ENCODE data around the gene SKIC2.

The SKIC2 gene

DNA sequence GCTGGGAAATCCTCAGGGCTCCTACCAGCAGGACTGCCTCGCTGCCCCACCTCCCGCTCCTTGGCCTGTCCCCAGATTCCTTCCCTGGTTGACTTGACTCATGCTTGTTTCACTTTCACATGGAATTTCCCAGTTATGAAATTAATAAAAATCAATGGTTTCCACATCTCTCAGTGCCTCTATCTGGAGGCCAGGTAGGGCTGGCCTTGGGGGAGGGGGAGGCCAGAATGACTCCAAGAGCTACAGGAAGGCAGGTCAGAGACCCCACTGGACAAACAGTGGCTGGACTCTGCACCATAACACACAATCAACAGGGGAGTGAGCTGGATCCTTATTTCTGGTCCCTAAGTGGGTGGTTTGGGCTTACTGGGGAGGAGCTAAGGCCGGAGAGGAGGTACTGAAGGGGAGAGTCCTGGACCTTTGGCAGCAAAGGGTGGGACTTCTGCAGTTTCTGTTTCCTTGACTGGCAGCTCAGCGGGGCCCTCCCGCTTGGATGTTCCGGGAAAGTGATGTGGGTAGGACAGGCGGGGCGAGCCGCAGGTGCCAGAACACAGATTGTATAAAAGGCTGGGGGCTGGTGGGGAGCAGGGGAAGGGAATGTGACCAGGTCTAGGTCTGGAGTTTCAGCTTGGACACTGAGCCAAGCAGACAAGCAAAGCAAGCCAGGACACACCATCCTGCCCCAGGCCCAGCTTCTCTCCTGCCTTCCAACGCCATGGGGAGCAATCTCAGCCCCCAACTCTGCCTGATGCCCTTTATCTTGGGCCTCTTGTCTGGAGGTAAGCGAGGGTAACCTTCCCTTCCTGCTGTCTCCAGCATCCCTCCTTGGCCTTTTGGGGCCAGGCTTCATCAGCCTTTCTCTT lies 13.2 kb upstream of the SKIC2 start, which contains the start of gene CFB:
TSS of gene CFB (plus strand) at position 589 of the 863 bp plus-strand sequence. CDS start at position 716, 127 bp downstream.
- peak; percentile 85 for DNase-seq

DNA sequence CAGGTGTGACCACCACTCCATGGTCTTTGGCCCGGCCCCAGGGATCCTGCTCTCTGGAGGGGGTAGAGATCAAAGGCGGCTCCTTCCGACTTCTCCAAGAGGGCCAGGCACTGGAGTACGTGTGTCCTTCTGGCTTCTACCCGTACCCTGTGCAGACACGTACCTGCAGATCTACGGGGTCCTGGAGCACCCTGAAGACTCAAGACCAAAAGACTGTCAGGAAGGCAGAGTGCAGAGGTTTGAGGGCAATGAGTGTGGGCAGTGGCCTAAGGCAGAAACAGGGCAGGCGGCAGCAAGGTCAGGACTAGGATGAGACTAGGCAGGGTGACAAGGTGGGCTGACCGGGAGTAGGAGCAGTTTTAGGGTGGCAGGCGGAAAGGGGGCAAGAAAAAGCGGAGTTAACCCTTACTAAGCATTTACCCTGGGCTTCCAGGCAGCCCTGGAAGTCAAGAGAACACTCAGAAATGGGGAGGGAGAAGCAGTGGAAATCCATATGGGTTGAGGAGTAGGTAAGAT lies 12.5 kb upstream of the SKIC2 start:
- DNase-seq: no peak

DNA sequence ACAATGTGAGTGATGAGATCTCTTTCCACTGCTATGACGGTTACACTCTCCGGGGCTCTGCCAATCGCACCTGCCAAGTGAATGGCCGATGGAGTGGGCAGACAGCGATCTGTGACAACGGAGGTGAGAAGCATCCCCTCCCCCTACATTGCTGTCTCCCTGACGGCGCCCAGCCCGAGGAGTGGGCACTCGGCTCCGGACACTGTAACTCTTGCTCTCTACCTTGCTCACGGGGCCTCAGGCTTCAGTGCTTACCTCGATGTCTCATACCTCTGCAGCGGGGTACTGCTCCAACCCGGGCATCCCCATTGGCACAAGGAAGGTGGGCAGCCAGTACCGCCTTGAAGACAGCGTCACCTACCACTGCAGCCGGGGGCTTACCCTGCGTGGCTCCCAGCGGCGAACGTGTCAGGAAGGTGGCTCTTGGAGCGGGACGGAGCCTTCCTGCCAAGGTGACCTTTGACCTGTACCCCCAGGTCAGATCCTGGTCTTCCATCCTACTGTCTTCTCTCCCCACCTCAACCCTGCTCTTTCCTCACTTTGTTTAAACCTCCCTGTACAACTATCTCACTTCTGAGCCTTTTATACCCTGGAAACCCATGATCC lies 11.8 kb upstream of the SKIC2 start:
- DNase-seq: no peak

DNA sequence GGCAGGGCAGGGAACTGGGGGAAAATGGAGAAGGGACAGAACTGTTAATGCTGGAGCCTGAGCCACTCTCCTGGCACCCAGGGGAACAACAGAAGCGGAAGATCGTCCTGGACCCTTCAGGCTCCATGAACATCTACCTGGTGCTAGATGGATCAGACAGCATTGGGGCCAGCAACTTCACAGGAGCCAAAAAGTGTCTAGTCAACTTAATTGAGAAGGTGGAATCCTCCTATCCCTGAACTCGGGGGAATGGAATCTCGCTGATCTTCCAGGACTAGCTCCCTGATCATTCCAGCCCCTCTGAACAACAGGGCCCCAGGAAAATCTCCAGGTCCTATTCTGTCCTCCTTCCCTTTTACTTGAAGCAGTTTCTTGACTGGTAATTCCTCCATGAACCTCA lies 11.1 kb upstream of the SKIC2 start:
- DNase-seq: no peak

DNA sequence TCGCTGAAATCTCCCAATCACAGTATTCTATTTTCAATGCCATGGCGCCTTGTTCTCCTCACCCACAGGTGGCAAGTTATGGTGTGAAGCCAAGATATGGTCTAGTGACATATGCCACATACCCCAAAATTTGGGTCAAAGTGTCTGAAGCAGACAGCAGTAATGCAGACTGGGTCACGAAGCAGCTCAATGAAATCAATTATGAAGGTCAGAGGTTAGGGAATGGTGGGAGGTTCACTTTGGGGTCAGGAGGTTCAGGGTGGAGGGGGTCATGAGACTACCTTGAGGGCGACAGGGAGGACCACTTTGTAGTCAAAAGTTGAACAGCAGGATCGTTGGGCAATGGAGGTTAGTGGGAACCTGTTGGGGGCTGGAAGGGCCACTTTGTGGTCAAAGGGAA lies 10.7 kb upstream of the SKIC2 start:
- DNase-seq: no peak

DNA sequence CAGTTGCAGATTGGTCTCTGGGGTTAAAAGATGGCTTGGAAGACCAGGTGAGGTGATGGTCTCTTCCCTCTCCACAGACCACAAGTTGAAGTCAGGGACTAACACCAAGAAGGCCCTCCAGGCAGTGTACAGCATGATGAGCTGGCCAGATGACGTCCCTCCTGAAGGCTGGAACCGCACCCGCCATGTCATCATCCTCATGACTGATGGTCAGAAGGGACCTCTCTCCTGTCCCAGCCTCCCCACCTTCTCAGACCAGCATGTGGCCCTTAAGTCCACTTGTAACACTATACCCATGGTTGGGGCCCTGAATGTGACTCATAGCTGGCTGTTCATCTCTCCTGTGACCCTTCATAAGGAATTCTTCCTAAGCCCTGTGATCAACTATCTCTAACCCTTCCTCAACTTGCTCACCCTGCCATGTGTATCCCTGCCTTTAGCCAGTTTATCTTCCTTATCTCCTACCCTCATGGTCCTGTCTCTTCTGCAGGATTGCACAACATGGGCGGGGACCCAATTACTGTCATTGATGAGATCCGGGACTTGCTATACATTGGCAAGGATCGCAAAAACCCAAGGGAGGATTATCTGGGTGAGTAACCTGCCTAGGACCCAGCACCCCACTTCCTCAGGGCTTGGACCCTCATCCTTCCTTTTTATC lies 10.1 kb upstream of the SKIC2 start:
- no peak for DNase-seq

DNA sequence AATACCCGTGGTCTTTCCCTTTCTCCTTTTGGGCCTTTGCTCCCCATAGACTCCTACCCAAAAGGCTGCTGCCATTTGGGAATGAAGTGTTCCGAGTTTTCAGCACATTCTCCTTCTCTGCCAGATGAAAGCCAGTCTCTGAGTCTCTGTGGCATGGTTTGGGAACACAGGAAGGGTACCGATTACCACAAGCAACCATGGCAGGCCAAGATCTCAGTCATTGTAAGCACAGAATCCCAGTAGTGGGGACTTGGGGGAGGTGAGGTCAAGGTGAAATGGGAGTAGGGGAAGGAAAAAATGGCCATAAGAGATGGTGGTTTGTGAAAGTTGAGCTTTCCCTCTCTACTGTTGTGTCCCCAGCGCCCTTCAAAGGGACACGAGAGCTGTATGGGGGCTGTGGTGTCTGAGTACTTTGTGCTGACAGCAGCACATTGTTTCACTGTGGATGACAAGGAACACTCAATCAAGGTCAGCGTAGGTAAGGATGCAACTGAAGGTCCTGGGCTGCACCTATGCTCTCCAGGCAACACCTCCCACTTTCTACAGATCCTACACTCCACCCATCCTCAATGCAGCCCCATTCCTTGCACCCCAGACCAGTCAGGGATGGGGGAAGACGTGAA lies 8.9 kb upstream of the SKIC2 start:
- no peak for DNase-seq

DNA sequence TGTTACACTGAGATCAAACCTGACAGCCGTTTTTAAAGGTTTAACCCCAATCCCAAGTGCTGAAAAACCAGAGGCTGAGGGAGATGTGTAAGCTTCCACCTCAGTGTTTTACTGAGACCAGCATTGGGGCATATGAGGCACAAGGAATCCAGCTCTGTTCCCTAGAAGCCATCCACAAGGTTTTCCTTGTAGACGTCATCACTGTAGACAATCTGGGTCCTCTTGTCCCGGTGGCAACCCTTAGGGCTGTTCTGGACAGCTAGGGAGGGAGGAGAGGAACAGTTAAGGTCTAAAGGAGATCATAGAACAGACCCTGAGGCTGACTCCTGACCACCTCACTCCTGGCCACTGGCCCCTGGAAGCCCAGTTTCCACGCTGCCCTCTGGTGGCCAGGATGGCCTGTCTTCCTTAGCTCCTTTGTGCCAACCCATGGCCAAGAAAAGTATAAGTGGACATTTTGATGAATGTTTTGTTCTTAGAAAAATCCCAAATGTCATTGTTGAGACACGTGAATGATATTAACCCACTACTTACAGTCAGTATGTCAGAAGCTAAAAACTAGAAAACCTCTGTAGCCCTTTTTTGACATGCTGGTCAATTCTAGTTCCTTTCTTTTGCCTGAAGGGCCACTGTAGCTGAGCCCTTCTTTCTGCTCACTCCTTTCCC lies 6.7 kb upstream of the SKIC2 start:
- DNase-seq: peak; percentile 65

DNA sequence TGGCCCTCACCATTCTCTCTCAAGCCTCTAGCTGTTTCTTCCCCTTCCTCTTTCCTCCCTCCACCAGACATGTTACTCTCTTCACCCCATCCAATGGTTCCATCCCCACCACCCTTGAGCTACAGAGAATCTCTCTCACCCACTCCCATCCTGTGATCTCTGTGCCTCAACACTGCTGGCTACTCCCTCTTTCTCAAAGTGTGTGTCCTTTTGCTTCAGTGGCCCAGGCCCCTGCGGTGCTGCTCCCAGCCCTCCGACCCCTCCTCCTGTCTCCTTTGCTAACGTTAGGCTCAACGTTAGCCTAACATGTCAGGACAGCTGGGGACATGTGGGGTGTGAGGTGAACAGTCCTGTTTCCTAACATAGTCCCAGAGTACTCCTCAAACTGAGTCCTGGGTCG lies 6.1 kb upstream of the SKIC2 start:
- DNase-seq: no peak

DNA sequence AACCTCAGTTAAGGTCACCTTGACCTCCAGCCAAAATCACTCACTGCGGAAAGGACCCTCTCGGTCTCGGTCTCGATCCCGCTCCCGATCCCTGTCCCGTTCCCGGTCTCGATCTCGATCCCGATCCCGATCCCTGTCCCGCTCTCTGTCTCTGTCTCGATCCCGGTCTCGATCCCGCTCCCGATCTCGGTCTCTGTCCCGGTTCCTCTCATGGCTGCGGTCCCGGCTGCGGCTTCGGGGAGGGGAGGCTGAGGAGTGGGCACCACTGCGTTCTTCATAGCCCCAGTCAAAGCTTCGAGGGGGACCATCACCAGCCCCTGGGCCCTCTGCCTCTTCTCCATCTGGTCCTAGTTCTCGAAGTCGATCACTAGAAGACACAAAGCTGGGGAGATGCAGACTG lies 4.5 kb upstream of the SKIC2 start:
- DNase-seq: no peak

DNA sequence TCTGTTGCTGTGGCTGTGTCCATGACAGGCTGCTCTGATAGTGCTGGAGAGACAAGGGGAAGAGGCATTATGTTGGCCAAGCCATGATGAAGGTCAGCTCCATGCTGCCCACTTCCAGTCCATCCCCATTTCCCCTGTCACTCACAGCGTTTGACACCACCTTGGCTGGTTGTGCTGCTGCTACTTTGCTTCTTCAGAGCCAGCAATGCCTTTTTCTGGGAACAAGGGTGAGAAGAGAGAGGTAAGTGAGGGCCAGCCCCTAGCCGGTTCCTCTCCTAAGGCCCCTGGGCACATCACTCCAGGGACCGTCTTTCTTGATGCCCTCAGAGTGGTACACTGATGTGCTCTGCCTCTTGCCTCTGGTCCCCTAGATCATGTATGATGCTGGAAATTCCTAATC lies 2.2 kb upstream of the SKIC2 start:
- no peak for DNase-seq

DNA sequence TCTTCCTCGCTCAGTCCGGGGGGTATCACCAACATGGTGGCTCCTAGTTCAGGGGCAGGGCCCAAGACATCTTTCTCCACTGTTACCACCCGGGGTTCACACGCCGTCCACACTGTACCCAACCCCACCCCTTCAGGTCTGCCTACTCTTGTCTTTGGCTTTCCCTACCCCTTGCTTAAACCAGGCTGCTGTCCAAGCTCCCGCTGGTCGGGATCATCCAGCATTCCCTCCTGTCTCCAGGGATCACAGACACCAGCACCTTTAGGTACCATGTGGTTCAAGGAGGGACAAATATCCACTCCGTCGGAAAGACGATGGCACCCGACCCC lies 599 bp upstream of the SKIC2 start:
- DNase-seq: no peak

DNA sequence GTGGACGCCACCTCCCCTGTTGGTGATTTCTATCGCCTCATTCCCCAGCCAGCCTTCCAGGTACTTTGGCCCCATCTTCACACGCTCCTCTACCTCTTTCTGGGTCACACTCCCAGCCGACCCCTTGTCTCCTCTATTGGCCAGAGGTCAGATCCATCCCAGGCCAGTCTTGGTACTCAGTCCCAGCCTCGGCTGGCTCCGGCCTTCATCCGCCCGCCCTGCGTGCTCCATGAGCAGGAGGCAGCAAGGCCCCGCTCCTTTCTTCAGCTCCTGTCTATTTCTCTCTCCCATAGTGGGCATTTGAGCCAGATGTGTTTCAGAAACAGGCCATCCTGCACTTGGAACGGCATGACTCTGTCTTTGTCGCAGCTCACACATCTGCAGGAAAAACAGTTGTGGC lies 2.6 kb downstream of the SKIC2 start:
- DNase-seq: no peak

DNA sequence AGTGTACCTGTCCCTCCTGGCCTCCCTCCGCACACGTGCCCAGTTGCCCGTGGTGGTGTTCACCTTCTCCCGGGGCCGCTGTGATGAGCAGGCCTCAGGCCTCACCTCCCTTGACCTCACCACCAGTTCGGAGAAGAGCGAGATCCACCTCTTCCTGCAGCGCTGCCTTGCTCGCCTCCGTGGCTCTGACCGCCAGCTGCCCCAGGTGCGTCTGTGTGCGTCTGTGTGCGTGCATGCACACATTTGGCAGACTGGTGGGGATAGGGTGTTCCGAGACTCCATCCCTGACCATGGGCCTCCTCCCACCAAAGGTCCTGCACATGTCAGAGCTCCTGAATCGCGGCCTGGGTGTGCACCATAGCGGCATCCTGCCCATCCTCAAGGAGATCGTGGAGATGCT lies 4.9 kb downstream of the SKIC2 start:
- no peak for DNase-seq

DNA sequence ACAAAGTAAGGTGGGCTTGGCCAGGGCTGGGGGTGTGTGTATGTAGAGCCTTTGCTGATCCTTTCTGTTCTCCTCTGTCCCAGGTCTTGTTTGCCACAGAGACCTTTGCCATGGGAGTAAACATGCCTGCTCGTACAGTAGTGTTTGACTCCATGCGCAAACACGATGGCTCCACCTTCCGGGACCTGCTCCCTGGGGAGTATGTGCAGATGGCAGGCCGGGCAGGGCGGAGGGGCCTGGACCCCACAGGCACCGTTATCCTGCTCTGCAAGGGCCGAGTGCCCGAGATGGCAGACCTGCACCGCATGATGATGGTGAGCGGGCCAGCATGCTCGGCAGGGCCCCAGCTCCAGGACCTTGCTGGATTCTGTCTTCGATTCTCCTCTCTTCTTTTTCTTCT lies 6.7 kb downstream of the SKIC2 start:
- no peak for DNase-seq

DNA sequence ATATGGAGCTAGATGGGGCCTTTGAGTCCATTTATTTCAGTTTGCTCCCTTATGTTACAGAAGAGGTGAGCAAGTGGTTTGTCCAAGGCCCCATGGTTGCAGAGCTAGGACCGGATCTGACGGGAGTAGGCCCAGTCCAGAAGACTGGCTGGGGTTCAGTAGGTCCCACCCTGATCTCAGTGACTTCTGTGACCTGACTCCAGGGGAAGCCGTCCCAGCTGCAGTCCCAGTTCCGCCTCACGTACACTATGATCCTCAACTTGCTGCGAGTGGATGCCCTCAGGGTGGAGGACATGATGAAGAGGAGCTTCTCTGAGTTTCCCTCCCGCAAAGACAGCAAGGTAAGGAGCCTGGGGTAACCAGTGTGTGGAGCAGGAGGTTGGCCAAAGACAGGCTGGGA lies 7.5 kb downstream of the SKIC2 start:
- DNase-seq: no peak

DNA sequence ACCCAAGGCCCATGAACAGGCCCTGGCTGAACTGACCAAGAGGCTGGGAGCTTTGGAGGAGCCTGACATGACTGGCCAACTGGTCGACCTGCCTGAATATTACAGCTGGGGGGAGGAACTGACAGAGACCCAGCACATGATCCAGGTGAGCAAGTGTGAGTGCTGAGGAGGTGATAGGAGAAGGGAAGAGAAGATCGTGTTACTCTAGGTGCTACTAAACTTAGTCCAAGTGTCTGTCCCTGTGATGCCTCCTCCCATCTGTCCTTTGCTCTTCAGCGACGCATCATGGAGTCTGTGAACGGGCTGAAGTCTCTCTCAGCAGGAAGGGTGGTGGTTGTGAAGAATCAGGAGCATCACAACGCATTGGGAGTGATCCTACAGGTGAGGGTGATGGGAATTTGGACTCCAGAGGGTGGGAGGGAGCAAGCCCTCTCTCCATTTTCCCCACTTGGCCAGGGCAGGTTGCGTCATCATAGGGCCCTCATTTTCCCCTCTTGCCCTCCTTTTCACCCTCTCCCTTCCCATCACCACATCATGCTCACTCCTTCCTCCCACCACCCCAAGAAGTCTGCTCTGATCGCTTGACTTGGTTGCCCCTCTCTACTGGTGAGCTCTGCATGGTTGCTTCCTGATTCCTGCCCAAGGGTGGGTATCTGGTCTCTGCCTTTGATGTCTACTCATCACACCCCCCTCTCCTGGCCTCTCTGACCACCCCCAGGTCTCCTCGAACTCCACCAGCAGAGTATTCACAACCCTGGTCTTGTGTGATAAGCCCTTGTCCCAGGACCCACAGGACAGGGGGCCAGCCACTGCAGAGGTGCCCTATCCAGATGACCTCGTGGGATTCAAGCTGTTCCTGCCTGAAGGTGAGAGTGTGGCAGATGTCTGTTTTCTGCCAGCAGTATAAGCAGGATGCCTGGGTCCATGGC lies 8.3 kb downstream of the SKIC2 start:
- DNase-seq: no peak

DNA sequence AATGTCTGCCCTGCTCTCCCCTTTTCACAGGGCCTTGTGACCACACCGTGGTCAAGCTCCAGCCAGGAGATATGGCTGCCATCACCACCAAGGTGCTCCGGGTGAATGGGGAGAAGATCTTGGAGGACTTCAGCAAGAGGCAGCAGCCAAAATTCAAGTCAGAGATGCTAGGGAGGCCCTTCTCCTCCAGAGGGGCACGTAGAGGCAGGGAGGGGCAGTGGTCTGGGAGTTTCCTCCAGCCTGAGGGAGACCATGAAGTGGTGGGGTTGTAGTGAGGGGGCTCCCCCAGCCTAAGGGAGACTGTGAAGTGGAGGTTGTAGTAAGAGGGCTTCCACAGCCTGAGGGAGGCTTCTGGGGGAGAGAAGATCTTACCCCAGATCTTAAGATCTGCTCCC lies 8.9 kb downstream of the SKIC2 start:
- no peak for DNase-seq

DNA sequence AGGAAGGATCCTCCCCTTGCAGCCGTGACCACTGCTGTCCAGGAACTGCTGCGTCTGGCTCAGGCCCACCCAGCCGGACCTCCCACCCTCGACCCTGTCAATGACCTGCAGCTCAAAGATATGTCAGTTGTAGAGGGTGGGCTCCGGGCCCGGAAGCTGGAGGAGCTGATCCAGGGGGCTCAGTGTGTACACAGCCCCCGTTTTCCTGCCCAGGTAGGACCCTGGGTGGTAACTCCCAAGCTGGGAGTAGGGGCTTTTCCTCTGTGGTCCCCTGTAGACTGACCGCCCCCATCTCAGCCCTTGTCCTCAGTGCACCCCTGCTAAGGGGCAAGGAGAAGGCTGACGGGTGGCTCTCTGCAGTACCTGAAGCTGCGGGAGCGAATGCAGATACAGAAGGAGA lies 9.4 kb downstream of the SKIC2 start:
- no peak for DNase-seq

DNA sequence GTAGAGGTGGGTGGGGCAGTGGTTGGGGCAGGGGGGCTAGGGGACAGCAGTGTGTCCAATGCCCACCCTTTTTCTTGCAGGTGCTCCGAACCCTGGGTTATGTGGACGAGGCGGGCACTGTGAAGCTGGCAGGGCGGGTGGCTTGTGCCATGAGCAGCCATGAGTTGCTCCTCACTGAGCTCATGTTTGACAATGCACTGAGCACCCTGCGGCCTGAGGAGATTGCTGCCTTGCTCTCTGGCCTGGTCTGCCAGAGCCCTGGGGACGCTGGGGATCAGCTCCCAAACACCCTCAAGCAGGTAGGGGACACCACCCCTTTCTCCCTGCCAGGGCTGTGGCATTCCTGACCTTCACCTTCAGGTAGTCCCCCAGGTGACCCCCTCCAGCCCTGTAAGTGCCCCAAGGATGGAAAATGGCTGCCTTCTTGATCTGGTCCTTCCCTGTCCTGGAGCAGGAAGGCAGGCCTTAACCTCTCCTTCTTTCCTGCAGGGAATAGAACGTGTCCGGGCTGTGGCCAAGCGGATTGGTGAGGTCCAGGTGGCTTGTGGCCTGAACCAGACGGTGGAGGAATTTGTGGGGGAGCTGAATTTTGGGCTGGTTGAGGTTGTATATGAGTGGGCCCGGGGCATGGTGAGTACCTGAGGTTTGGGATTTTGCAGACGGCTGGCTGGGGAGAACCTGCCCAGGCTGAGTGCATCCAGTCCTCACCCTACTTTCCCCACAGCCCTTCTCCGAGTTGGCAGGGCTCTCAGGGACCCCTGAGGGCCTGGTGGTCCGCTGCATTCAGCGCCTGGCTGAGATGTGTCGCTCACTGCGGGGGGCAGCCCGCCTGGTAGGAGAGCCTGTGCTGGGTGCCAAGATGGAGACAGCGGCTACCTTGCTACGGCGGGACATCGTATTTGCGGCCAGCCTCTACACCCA lies 10.1 kb downstream of the SKIC2 start:
- no peak for DNase-seq
